K562 (cell line): Measurements from ENCODE around the gene NVL. TPM values are rescaled to one million over a fixed set of nuclear protein-coding genes. Genes with fewer than 3 reads are reported as not detected.

Experiments used
- BMI1 ChIP-seq: fragments of 150-350 bp; IDR thresholded peaks from 2 replicates; pipeline ENCODE4 v1.6.1; 2014; ENCODE audit warnings: low read length
- DEAF1 ChIP-seq: fragments of 450-650 bp; formaldehyde crosslinking; IDR thresholded peaks from 2 replicates; pipeline ENCODE4 v1.4.0; 2020; ENCODE audit warnings: mild to moderate bottlenecking, moderate library complexity
- DPF2 ChIP-seq: fragments of 450-650 bp; IDR thresholded peaks from 2 replicates; pipeline ENCODE4 v1.6.1; 2016
- HEY1 ChIP-seq: fragments of 250-450 bp; sonication (Bioruptor Pico); IDR thresholded peaks from 2 replicates; pipeline ENCODE4 v1.5.0; 2020; ENCODE audit warnings: mild to moderate bottlenecking, moderate library complexity, borderline replicate concordance
- MAZ ChIP-seq, 2 experiments: fragments of 450-650 bp in 1 of 2; sonication (generic) in 1 of 2; formaldehyde crosslinking; IDR thresholded peaks in 1 of 2; conservative IDR thresholded peaks in 1 of 2; 2 replicates each; pipeline versions ENCODE4 v1.4.0 to v1.5.0; 2020; ENCODE audit warnings: mild to moderate bottlenecking in 1 of 2, missing genetic modification reagents in 1 of 2
- MTA1 ChIP-seq: fragments of 450-650 bp; IDR thresholded peaks from 2 replicates; pipeline ENCODE4 v1.6.1; 2017; ENCODE audit warnings: borderline replicate concordance
- NONO ChIP-seq, 2 experiments: fragments of 200-400 bp in 1 of 2; fragments of 450-650 bp in 1 of 2; formaldehyde crosslinking in 1 of 2; IDR thresholded peaks; 2 replicates each; pipeline ENCODE4 v1.6.1; 2017; ENCODE audit warnings: low read depth in 2 of 2, mild to moderate bottlenecking in 2 of 2, moderate library complexity in 2 of 2, low read length in 1 of 2
- NR2F6 ChIP-seq: fragments of 450-650 bp; formaldehyde crosslinking; IDR thresholded peaks from 2 replicates; pipeline ENCODE4 v1.4.0; 2020; ENCODE audit warnings: mild to moderate bottlenecking
- NR4A1 ChIP-seq, 2 experiments: fragments of 250-450 bp in 1 of 2; fragments of 450-650 bp in 1 of 2; sonication (Bioruptor Pico) in 1 of 2; IDR thresholded peaks; 2 replicates each; pipeline versions ENCODE4 v1.4.0 to v1.6.1; 2016 to 2020; ENCODE audit warnings: mild to moderate bottlenecking in 2 of 2, missing compliant biosample characterization in 1 of 2, missing genetic modification characterization in 1 of 2, moderate library complexity in 1 of 2
- PML ChIP-seq: IDR thresholded peaks from 2 replicates; pipeline ENCODE4 v1.6.1; 2012; ENCODE audit warnings: low read length, inconsistent platforms
- PURB ChIP-seq: sonication (generic); formaldehyde crosslinking; IDR thresholded peaks from 2 replicates; pipeline ENCODE4 v1.9.0; 2021; ENCODE audit warnings: low read depth, mild to moderate bottlenecking, missing genetic modification reagents
- TEAD1 ChIP-seq, 2 experiments: fragments of 450-650 bp in 1 of 2; sonication (generic) in 1 of 2; formaldehyde crosslinking; IDR thresholded peaks; 2 replicates each; pipeline versions ENCODE4 v1.4.0 to v1.8.0; 2020 to 2022; ENCODE audit warnings: mild to moderate bottlenecking in 2 of 2, missing genetic modification reagents in 1 of 2
- TRIM24 ChIP-seq, 2 experiments: fragments of 450-650 bp; IDR thresholded peaks; 2 replicates each; pipeline ENCODE4 v1.6.1; 2016
- ZBTB1 ChIP-seq: sonication (generic); formaldehyde crosslinking; IDR thresholded peaks from 2 replicates; pipeline ENCODE4 v1.8.1; 2023; ENCODE audit warnings: missing genetic modification reagents, low read depth, mild to moderate bottlenecking, borderline replicate concordance
- ZBTB33 ChIP-seq: sonication (generic); formaldehyde crosslinking; IDR thresholded peaks from 2 replicates; pipeline ENCODE4 v1.8.1; 2023; ENCODE audit warnings: mild to moderate bottlenecking, missing genetic modification reagents
- ZFX ChIP-seq: sonication (generic); formaldehyde crosslinking; IDR thresholded peaks from 2 replicates; pipeline ENCODE4 v1.8.0; 2022; ENCODE audit warnings: mild to moderate bottlenecking, missing genetic modification reagents, moderate library complexity
- ZNF282 ChIP-seq: sonication (generic); formaldehyde crosslinking; IDR thresholded peaks from 2 replicates; pipeline ENCODE4 v1.8.1; 2023; ENCODE audit warnings: missing genetic modification reagents
- ZSCAN29 ChIP-seq: fragments of 450-650 bp; IDR thresholded peaks from 2 replicates; pipeline ENCODE4 v1.6.1; 2017
- polyA plus RNA-seq, 8 experiments: library from polyadenylated mRNA; depleted of rRNA in 4 of 8; stranded (reverse) in 5 of 8; unstranded in 3 of 8; fragments of >200 nt; fragmentation: Nextera tagmentation in 2 of 8; fragmentation: Illumina TruSeq in 1 of 8; extraction: Ambion mirVana in 2 of 8; extraction: Trizol in 1 of 8; gene quantifications; 2 replicates each; pipeline versions ENCODE4 v1.2.1 to v1.2.3, GENCODE V29; 2011 to 2014; ENCODE audit warnings: inconsistent platforms in 1 of 8, missing spikeins in 1 of 8
- total RNA-seq, 7 experiments: library from RNA; depleted of rRNA in 6 of 7; stranded (reverse); fragments of >200 nt in 6 of 7; fragmentation: Illumina TruSeq in 2 of 7; extraction: Trizol in 2 of 7; gene quantifications; 2 replicates each; pipeline versions ENCODE4 v1.2.1 to v1.2.3, GENCODE V29; 2011 to 2021; ENCODE audit warnings: low replicate concordance in 1 of 7
- TF ChIP-seq, protein P1 (sequence below): fragments of 250-450 bp; sonication (Bioruptor Pico); IDR thresholded peaks from 2 replicates; pipeline ENCODE4 v1.5.0; 2022; ENCODE audit warnings: mild to moderate bottlenecking
- TF ChIP-seq, protein P2 (sequence below), 2 experiments: IDR thresholded peaks; 2 replicates each; pipeline ENCODE4 v1.6.1; 2011; ENCODE audit warnings: borderline replicate concordance in 1 of 2, control low read depth in 1 of 2, low read depth in 1 of 2, low read length in 1 of 2, mild to moderate bottlenecking in 1 of 2, mixed read lengths in 1 of 2, moderate library complexity in 1 of 2; ENCODE audit not compliant: insufficient read depth in 1 of 2, insufficient read length in 1 of 2, poor library complexity in 1 of 2, severe bottlenecking in 1 of 2; ENCODE audit errors: extremely low read depth in 1 of 2

NVL gene
- total and polyA plus RNA-seq, 9 of the 15 experiments (the other 6 are each of a cell fraction or from before 2014, with no cell fraction given): 32.5 to 86.6 (median 62.9) TPM

- no peak for TF ChIP-seq DEAF1 (CRISPR knock-in tag)
- TF ChIP-seq TEAD1 (CRISPR knock-in tag; IDR thresholded peaks at IDR 0.05): peak in 1 of 2 experiments; percentile 85; a peak in 1 of 4 replicates
- no peak for TF ChIP-seq PURB (CRISPR knock-in tag)
- peak; percentile 44; the same call in 1 of the 2 replicates for TF ChIP-seq DPF2
- TF ChIP-seq HEY1 (CRISPR knock-in tag): no peak
- peak; percentile 87 for TF ChIP-seq ZSCAN29
- TF ChIP-seq MAZ (CRISPR knock-in tag; conservative IDR thresholded peaks at IDR 0.05 in 1 of 2, IDR thresholded peaks at IDR 0.05 in 1 of 2): peak in 1 of 2 experiments; percentile 80; a peak in 2 of 4 replicates
- peak; percentile 8; the same call in 1 of the 2 replicates for TF ChIP-seq ZBTB33 (CRISPR knock-in tag)
- TF ChIP-seq ZFX (CRISPR knock-in tag): peak; percentile 94
- no peak for TF ChIP-seq MTA1
- TF ChIP-seq NR2F6: no peak
- TF ChIP-seq TRIM24 (IDR thresholded peaks at IDR 0.05): no peak
- no peak; the same call in 1 of the 2 replicates for TF ChIP-seq ZBTB1 (CRISPR knock-in tag)
- TF ChIP-seq, protein P1, sequence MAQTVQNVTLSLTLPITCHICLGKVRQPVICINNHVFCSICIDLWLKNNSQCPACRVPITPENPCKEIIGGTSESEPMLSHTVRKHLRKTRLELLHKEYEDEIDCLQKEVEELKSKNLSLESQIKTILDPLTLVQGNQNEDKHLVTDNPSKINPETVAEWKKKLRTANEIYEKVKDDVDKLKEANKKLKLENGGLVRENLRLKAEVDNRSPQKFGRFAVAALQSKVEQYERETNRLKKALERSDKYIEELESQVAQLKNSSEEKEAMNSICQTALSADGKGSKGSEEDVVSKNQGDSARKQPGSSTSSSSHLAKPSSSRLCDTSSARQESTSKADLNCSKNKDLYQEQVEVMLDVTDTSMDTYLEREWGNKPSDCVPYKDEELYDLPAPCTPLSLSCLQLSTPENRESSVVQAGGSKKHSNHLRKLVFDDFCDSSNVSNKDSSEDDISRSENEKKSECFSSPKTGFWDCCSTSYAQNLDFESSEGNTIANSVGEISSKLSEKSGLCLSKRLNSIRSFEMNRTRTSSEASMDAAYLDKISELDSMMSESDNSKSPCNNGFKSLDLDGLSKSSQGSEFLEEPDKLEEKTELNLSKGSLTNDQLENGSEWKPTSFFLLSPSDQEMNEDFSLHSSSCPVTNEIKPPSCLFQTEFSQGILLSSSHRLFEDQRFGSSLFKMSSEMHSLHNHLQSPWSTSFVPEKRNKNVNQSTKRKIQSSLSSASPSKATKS: no peak
- peak in 1 of 2 experiments; percentile 81; a peak in 3 of 4 replicates for TF ChIP-seq NONO (IDR thresholded peaks at IDR 0.05; ENCODE audit: low read depth in 2 of 2, low read length in 1 of 2)
- TF ChIP-seq PML: peak; percentile 27; the same call in 1 of the 2 replicates
- no peak for TF ChIP-seq BMI1
- 0 out of 2 replicates have a peak, but pooled peaks have one; percentile 54 for TF ChIP-seq ZNF282
- TF ChIP-seq, protein P2, sequence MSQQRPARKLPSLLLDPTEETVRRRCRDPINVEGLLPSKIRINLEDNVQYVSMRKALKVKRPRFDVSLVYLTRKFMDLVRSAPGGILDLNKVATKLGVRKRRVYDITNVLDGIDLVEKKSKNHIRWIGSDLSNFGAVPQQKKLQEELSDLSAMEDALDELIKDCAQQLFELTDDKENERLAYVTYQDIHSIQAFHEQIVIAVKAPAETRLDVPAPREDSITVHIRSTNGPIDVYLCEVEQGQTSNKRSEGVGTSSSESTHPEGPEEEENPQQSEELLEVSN (IDR thresholded peaks at IDR 0.05; ENCODE audit: borderline replicate concordance in 1 of 2, extremely low read depth in 1 of 2, insufficient read depth in 1 of 2, insufficient read length in 1 of 2, low read depth in 1 of 2, low read length in 1 of 2, poor library complexity in 1 of 2, severe bottlenecking in 1 of 2): peak in 1 of 2 experiments; percentile 89
- no peak for TF ChIP-seq NR4A1 (CRISPR knock-in tag; IDR thresholded peaks at IDR 0.05)
- peak; percentile 62; the same call in 1 of the 2 replicates for TF ChIP-seq NR4A1 (tag; IDR thresholded peaks at IDR 0.05)
Measured at GRCh38 chr1:224182866-224183590, 146.9 kb downstream of the NVL start, which contains the start of gene DEGS1 (continued).
